HCT116 (cell line): Measurements from ENCODE around the gene PHPT1. TPM values are rescaled to one million over a fixed set of nuclear protein-coding genes. Genes with fewer than 3 reads are reported as not detected.

Source experiments
- ATAC-seq: fragments of 200-7000 bp; cut with Tn5 transposase; 2 replicates; pipeline ENCODE4 v1.9.1; 2020; ENCODE audit warnings: mild to moderate bottlenecking, moderate library complexity
- BruUV-seq: library from RNA; stranded (reverse); fragments of 400-500 nt; replicated peaks from 2 replicates; lab custom pipeline; 2021; lab: Mats Ljungman, UMichigan
- CTCF ChIA-PET: fragments of 300-600 bp; sonication (Branson Sonifier 250); formaldehyde crosslinking; loops from one replicate; lab custom pipeline; 2021; ENCODE audit warnings: antibody characterized with exemption; lab: Charles Lee
- POLR2A ChIA-PET: fragments of 300-600, 350-600 bp; sonication (Branson Sonifier 250); formaldehyde crosslinking; loops from one replicate; lab custom pipeline; 2021; ENCODE audit warnings: antibody characterized with exemption; lab: Charles Lee
- RAD21 ChIA-PET, 2 experiments: fragments of 300-600 bp; sonication (Branson Sonifier 250); formaldehyde crosslinking; loops; one replicate each; lab custom pipeline; 2023; ENCODE audit warnings: low total read pairs in 2 of 2; ENCODE audit not compliant: uncharacterized antibody in 2 of 2, unreplicated experiment in 2 of 2, low non-redundant PET in 1 of 2; lab: Charles Lee
- DNase-seq: peaks from one replicate; pipeline ENCODE4 v3.0.0-alpha.2; 2010; ENCODE audit warnings: low read depth, low spot score
- H2AFZ ChIP-seq: fragments of 200-600 bp; shearing (Covaris generic), sonication (generic); 2 replicates; pipeline ENCODE4 v1.6.1; 2017; ENCODE audit warnings: low read depth, mixed run types, mixed read lengths, antibody characterized with exemption, low read length; ENCODE audit not compliant: poor library complexity, severe bottlenecking
- H3K27ac ChIP-seq: 2 replicates; pipeline ENCODE4 v1.5.1; 2012; ENCODE audit warnings: low read depth, low read length
- H3K27me3 ChIP-seq: fragments of 200-600 bp; sonication (generic); 2 replicates; pipeline ENCODE4 v1.6.1; 2016; ENCODE audit warnings: mixed run types, low read length, mixed read lengths; ENCODE audit not compliant: insufficient read depth
- H3K36me3 ChIP-seq, 2 experiments: fragments of 200-500 bp in 1 of 2; fragments of 200-600 bp in 1 of 2; sonication (Bioruptor generic) in 1 of 2; sonication (generic) in 1 of 2; 2 replicates each; pipeline versions ENCODE4 v1.5.1 to v1.6.1; 2014 to 2016; ENCODE audit warnings: low read length in 2 of 2, inconsistent platforms in 1 of 2, mixed read lengths in 1 of 2, mixed run types in 1 of 2; ENCODE audit not compliant: insufficient read depth in 2 of 2, control insufficient read depth in 1 of 2
- H3K4me1 ChIP-seq, 2 experiments: fragments of 200-600 bp in 1 of 2; sonication (generic) in 1 of 2; 2 replicates each; pipeline versions ENCODE4 v1.5.1 to v1.6.1; 2012 to 2017; ENCODE audit warnings: low read length in 2 of 2, inconsistent platforms in 1 of 2, mild to moderate bottlenecking in 1 of 2, mixed read lengths in 1 of 2, mixed run types in 1 of 2, moderate library complexity in 1 of 2; ENCODE audit not compliant: insufficient read depth in 2 of 2, control insufficient read depth in 1 of 2
- H3K4me2 ChIP-seq: fragments of 200-600 bp; sonication (generic); 2 replicates; pipeline ENCODE4 v1.6.1; 2017; ENCODE audit warnings: mixed run types, low read length, mixed read lengths
- H3K4me3 ChIP-seq, 2 experiments: fragments of 200-600 bp in 1 of 2; sonication (generic) in 1 of 2; replicated peaks in 1 of 2; 2 replicates each; pipeline ENCODE4 v1.5.1; 2011 to 2016; ENCODE audit warnings: low read length in 2 of 2, control low read depth in 1 of 2, low read depth in 1 of 2, mild to moderate bottlenecking in 1 of 2, mixed read lengths in 1 of 2, mixed run types in 1 of 2
- H3K79me2 ChIP-seq: fragments of 200-600 bp; sonication (generic); 2 replicates; pipeline ENCODE4 v1.6.1; 2017; ENCODE audit warnings: mild to moderate bottlenecking, mixed run types, low read length, moderate library complexity, mixed read lengths; ENCODE audit not compliant: insufficient read depth
- H3K9ac ChIP-seq: fragments of 200-600 bp; sonication (generic); 2 replicates; pipeline ENCODE4 v1.6.1; 2016; ENCODE audit warnings: low read length, mixed read lengths
- H3K9me2 ChIP-seq: fragments of 200-600 bp; sonication (generic), shearing (Covaris generic); 2 replicates; pipeline ENCODE4 v1.6.1; 2017; ENCODE audit warnings: mixed run types, mild to moderate bottlenecking, moderate library complexity; ENCODE audit not compliant: insufficient read depth
- H3K9me3 ChIP-seq, 2 experiments: fragments of 200-500 bp in 1 of 2; fragments of 200-600 bp in 1 of 2; sonication (Bioruptor generic) in 1 of 2; sonication (generic) in 1 of 2; 2 replicates each; pipeline ENCODE4 v1.6.1; 2014 to 2017; ENCODE audit warnings: low read length in 2 of 2, mixed read lengths in 2 of 2, inconsistent platforms in 1 of 2, low read depth in 1 of 2, mild to moderate bottlenecking in 1 of 2, mixed run types in 1 of 2, moderate library complexity in 1 of 2; ENCODE audit not compliant: control insufficient read depth in 1 of 2, insufficient read depth in 1 of 2
- H4K20me1 ChIP-seq: fragments of 200-600 bp; sonication (generic), shearing (Covaris generic); 2 replicates; pipeline ENCODE4 v1.6.1; 2017; ENCODE audit warnings: mixed run types, mild to moderate bottlenecking, moderate library complexity; ENCODE audit not compliant: insufficient read depth
- CBX3 ChIP-seq: IDR thresholded peaks from 2 replicates; pipeline ENCODE4 v1.6.1; 2012; ENCODE audit warnings: low read depth
- ELF1 ChIP-seq: IDR thresholded peaks from 2 replicates; pipeline ENCODE4 v1.6.1; 2012; ENCODE audit warnings: low read depth, borderline replicate concordance
- EZH2 ChIP-seq: fragments of 200-600 bp; sonication (generic); IDR thresholded peaks from 2 replicates; pipeline ENCODE4 v1.6.1; 2017; ENCODE audit warnings: antibody characterized with exemption, mixed run types
- EZH2phosphoT487 ChIP-seq: fragments of 200-600 bp; IDR thresholded peaks from 2 replicates; pipeline ENCODE4 v1.6.1; 2018; ENCODE audit warnings: antibody characterized with exemption, borderline replicate concordance
- FOSL1 ChIP-seq: IDR thresholded peaks from 2 replicates; pipeline ENCODE4 v1.6.1; 2012; ENCODE audit warnings: low read depth
- POLR2A ChIP-seq: IDR thresholded peaks from 2 replicates; pipeline ENCODE4 v1.7.0; 2011; ENCODE audit warnings: borderline replicate concordance; ENCODE audit not compliant: insufficient read depth, insufficient read length; ENCODE audit errors: extremely low read depth
- POLR2AphosphoS5 ChIP-seq: IDR thresholded peaks from 2 replicates; pipeline ENCODE4 v1.6.1; 2011; ENCODE audit warnings: mild to moderate bottlenecking, low read depth, low read length, moderate library complexity
- SRF ChIP-seq: IDR thresholded peaks from 2 replicates; pipeline ENCODE4 v1.6.1; 2012; ENCODE audit warnings: low read depth
- TCF7L2 ChIP-seq: IDR thresholded peaks from 2 replicates; pipeline ENCODE4 v1.7.0; 2011; ENCODE audit warnings: borderline replicate concordance, inconsistent platforms; ENCODE audit not compliant: insufficient read depth, insufficient read length; ENCODE audit errors: extremely low read depth
- YY1 ChIP-seq: IDR thresholded peaks from 2 replicates; pipeline ENCODE4 v1.6.1; 2011; ENCODE audit warnings: low read length, low read depth, moderate library complexity, mild to moderate bottlenecking; ENCODE audit not compliant: insufficient replicate concordance; ENCODE audit errors: extremely low read depth
- ZFX ChIP-seq: fragments of 450-650 bp; IDR thresholded peaks from 2 replicates; pipeline ENCODE4 v1.6.1; 2017
- ZNF274 ChIP-seq: fragments of 200-500 bp; sonication (Bioruptor generic); IDR thresholded peaks from 2 replicates; pipeline ENCODE4 v1.6.1; 2014; ENCODE audit warnings: mild to moderate bottlenecking, low read depth, low read length, inconsistent platforms
- intact Hi-C: fragments of 100-400 bp; cut with micrococcal nuclease; formaldehyde crosslinking; loops from 2 replicates; pipeline ENCODE4 v1.10.0; 2022
- total RNA-seq: library from RNA; stranded (reverse); gene quantifications from one replicate; pipeline ENCODE4 v1.2.1, GENCODE V29; 2021; ENCODE audit not compliant: unreplicated experiment
- TF ChIP-seq, protein P1 (sequence below): IDR thresholded peaks from 2 replicates; pipeline ENCODE4 v1.6.1; 2012
- TF ChIP-seq, protein P2 (sequence below): IDR thresholded peaks from 2 replicates; pipeline ENCODE4 v1.6.1; 2012
- TF ChIP-seq, protein P3 (sequence below): IDR thresholded peaks from 2 replicates; pipeline ENCODE4 v1.6.1; 2012; ENCODE audit warnings: low read depth

Gene PHPT1
- total RNA-seq, 1 experiment from 2014 or later, result 148 TPM

DNA sequence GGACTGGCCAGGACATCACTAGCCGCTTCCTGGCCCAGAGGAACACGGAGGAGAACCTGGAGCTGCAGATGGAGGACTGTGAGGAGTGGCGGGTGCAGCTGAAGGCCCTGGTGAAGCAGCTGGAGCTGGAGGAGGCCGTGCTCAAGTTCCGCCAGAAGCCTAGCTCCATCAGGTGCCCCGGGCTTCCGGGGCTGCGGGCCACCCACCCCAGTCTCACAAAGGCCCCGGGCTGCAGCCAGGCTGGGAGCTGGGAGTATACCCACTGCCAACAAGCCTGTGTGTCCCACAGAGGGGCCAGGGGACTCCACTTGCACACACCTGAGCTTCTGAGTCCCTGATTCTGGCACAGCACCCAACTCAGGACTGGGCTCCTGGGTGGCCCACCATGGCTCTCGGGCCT, 43.1 kb upstream of the PHPT1 start:
- no peaks in the 10 kb centered on the region for H3K27me3 ChIP-seq
- TF ChIP-seq SRF, result no peak
- TF ChIP-seq, protein P1, sequence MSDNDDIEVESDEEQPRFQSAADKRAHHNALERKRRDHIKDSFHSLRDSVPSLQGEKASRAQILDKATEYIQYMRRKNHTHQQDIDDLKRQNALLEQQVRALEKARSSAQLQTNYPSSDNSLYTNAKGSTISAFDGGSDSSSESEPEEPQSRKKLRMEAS, result no peak
- no peak for TF ChIP-seq POLR2A
- no peak for TF ChIP-seq EZH2phosphoT487
- no peak for TF ChIP-seq YY1
- no peak for TF ChIP-seq ELF1
- TF ChIP-seq ZFX, result no peak
- intact Hi-C loops, result no loop called here
- peak overlapping the region; percentile 96 for H3K9ac ChIP-seq
- H3K4me1 ChIP-seq, result peaks cover 23 to 28% of the 10 kb centered on the region in 2 experiments
- RAD21 ChIA-PET, result no interaction called here
- no peaks in the 10 kb centered on the region for H3K9me2 ChIP-seq
- no peak overlapping the region for H2AFZ ChIP-seq
- H3K4me3 ChIP-seq, result peak overlapping the region in 1 of 2 experiments; percentile 93; a peak in 2 of 4 replicates
- H4K20me1 ChIP-seq, result no peaks in the 10 kb centered on the region
- H3K9me3 ChIP-seq, result no peaks in the 10 kb centered on the region
- DNase-seq, result no peak
- BruUV-seq, result no TSS peak
- POLR2A ChIA-PET, result no interaction called here
- H3K36me3 ChIP-seq, result peaks cover 3 to 8% of the 10 kb centered on the region in 2 experiments; a peak in 3 of 4 replicates
- no peak overlapping the region; the same call in 1 of the 2 replicates for H3K27ac ChIP-seq
- peak overlapping the region; percentile 90 for H3K4me2 ChIP-seq
- ATAC-seq, result no peak
- H3K79me2 ChIP-seq, result peaks cover 39% of the 10 kb centered on the region
- CTCF ChIA-PET, result no interaction called here

DNA sequence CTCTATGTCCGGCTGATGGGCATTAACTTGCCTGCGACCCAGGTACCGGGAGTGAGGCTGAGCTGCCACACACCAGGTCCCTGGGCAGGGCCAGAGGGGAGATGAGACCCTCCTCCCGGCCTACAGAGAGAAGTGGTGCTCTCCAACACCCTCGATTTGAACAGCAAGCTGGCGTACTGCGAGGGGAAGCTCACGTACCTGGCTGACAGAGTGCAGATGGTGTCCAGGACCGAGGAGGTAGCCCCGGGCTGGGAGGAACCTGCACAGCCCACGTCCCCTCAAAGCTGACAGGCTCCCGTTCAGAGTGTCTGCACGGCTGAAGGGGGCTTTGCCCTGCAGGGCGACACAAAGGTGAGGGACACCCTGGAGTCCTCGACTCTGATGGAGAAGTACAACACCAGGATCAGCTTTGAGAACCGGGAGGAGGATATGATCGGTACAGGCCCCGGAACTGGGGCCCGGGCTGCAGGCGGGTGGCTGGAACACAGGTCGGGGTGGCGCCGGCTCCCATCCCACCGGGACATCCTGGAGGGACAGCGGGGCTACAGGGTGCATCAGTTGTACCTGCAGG, 42.5 kb upstream of the PHPT1 start:
- H3K4me2 ChIP-seq, result peak overlapping the region; percentile 90
- H3K4me3 ChIP-seq, result peak overlapping the region; percentile 79 to 93
- H3K27me3 ChIP-seq, result no peaks in the 10 kb centered on the region
- DNase-seq (no peak), ATAC-seq (peak; percentile 7)
- H3K79me2 ChIP-seq, result peaks cover 46% of the 10 kb centered on the region
- BruUV-seq, result no TSS peak
- H3K9me2 ChIP-seq, result no peaks in the 10 kb centered on the region
- intact Hi-C loops, result no loop called here
- no peaks in the 10 kb centered on the region for H4K20me1 ChIP-seq
- peak overlapping the region; percentile 96 for H3K9ac ChIP-seq
- no peaks in the 10 kb centered on the region for H3K9me3 ChIP-seq
- peaks cover 18 to 22% of the 10 kb centered on the region in 2 experiments for H3K4me1 ChIP-seq
- peaks cover 5 to 8% of the 10 kb centered on the region in 2 experiments; a peak in 3 of 4 replicates for H3K36me3 ChIP-seq
- ChIA-PET CTCF (interaction anchor here (0.9 kb wide), 1 partner anchor 223 kb away, joined by 3 read pairs; no protein-coding TSS in a partner anchor), RAD21 (no interaction called here), POLR2A (no interaction called here)
- H3K27ac ChIP-seq, result peak overlapping the region; percentile 97
- no peak overlapping the region for H2AFZ ChIP-seq
- TF ChIP-seq EZH2phosphoT487 (no peak), POLR2A (no peak), POLR2AphosphoS5 (no peak), FOSL1 (no peak), ELF1 (no peak), ZNF274 (no peak), CBX3 (no peak), EZH2 (no peak), TCF7L2 (no peak)
- TF ChIP-seq, protein P2, sequence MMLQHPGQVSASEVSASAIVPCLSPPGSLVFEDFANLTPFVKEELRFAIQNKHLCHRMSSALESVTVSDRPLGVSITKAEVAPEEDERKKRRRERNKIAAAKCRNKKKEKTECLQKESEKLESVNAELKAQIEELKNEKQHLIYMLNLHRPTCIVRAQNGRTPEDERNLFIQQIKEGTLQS, result no peak
- TF ChIP-seq, protein P1, result no peak
- TF ChIP-seq, protein P3, sequence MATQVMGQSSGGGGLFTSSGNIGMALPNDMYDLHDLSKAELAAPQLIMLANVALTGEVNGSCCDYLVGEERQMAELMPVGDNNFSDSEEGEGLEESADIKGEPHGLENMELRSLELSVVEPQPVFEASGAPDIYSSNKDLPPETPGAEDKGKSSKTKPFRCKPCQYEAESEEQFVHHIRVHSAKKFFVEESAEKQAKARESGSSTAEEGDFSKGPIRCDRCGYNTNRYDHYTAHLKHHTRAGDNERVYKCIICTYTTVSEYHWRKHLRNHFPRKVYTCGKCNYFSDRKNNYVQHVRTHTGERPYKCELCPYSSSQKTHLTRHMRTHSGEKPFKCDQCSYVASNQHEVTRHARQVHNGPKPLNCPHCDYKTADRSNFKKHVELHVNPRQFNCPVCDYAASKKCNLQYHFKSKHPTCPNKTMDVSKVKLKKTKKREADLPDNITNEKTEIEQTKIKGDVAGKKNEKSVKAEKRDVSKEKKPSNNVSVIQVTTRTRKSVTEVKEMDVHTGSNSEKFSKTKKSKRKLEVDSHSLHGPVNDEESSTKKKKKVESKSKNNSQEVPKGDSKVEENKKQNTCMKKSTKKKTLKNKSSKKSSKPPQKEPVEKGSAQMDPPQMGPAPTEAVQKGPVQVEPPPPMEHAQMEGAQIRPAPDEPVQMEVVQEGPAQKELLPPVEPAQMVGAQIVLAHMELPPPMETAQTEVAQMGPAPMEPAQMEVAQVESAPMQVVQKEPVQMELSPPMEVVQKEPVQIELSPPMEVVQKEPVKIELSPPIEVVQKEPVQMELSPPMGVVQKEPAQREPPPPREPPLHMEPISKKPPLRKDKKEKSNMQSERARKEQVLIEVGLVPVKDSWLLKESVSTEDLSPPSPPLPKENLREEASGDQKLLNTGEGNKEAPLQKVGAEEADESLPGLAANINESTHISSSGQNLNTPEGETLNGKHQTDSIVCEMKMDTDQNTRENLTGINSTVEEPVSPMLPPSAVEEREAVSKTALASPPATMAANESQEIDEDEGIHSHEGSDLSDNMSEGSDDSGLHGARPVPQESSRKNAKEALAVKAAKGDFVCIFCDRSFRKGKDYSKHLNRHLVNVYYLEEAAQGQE, result no peak
